HG03469 (cell line): Measurements from ENCODE around the gene ANKRD24.
"Not testable (repeated sequence)": the region's sequence is repeated elsewhere in the genome, so short reads cannot be mapped to it uniquely, and the experiment has no call there.

Experiments
- ATAC-seq: cut with Tn5 transposase; IDR thresholded peaks from one replicate; pipeline ENCODE4 v1.9.1; 2021; ENCODE audit warnings: mild to moderate bottlenecking, moderate library complexity, moderate number of reproducible peaks; ENCODE audit not compliant: unreplicated experiment

Gene ANKRD24

DNA sequence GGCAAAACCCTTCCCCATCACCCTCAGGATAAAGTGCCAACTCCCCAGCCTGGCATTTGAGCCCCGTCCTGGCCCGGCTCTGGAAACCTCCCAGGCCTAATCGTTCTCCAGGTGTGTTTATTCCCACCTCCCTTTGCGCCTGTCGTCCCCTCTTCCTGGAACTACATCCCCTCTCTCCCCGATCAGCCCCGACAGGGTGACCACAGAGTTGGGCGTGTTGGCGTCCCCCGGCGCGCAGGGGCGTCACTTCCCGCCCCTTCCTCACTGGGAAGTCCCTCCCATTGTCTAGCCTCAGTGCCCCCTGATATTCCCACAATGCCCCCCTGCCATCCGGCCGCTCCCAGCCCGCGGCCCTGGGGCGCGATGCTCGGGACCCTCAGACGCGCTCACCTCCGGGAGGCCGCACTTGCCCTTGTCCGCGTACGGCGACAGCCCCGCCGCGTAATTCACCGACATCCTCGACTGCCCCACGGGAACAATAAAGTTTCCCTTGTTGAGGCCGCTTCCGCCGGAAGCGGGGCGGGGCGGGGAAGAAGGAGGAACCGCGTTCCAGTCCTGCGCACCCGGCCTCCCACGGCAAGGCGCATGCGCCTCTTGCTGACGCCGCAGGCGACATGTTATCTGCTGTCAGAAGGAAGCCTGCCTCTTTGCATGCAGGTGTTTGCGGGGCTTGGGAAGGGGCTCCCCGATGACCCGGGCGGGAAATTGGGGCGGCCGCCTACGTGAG, at the start of gene ANKRD24, which contains the start of gene SIRT6:
TSS of gene ANKRD24 (plus strand) at position 606 of the 727 bp plus-strand sequence. CDS start 3,737 bp downstream, outside the sequence.
TSS of gene SIRT6 (minus strand) at position 480 of the 727 bp plus-strand sequence. CDS start at position 456, 24 bp downstream.
- ATAC-seq = peak; percentile 56

DNA sequence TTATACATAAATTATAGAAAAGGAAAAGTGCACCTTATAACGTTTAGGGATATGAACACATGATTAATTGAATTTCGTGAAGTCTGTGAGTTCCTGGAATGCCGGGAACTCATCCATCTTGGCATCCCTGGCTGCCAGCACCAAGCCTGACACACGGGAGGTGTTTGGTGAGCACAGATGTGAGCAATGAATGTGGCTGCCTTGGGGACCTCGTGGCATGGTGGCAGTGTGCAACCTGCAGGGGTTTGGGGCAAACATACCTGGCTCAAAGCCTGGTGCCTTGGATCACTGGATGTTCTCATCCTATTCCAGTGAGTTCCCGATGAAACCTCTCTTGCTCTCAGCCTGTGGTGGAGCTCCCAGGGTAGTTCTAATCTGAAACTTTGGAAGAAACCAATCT, 48.1 kb upstream of the ANKRD24 start:
- no peak for ATAC-seq

- not testable (repeated sequence) for ATAC-seq
Observed at GRCh38 chr19:4135386-4135785, 47.1 kb upstream of the ANKRD24 start.

DNA sequence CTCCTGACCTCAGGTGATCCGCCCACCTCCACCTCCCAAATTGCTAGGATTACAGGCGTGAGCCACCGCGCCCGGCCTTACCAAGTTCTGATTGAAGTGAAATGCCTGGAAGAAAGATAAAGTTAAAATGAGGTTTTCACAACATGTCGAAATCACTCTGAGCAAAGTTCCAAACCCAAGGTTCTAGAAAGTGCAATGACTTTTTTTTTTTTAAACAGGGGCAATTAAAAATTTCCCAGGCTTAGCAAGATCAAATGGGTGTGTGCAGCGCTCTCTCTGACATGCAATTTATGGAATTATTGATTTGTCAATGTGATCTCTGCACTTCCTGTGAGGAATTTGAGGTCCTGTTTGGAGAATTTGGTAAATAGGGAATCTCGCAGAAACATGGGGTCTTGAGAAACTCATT, 45.8 kb upstream of the ANKRD24 start:
- no peak for ATAC-seq

GRCh38 chr19:4138445-4138844, 44.0 kb upstream of the ANKRD24 start:
- no peak for ATAC-seq

DNA sequence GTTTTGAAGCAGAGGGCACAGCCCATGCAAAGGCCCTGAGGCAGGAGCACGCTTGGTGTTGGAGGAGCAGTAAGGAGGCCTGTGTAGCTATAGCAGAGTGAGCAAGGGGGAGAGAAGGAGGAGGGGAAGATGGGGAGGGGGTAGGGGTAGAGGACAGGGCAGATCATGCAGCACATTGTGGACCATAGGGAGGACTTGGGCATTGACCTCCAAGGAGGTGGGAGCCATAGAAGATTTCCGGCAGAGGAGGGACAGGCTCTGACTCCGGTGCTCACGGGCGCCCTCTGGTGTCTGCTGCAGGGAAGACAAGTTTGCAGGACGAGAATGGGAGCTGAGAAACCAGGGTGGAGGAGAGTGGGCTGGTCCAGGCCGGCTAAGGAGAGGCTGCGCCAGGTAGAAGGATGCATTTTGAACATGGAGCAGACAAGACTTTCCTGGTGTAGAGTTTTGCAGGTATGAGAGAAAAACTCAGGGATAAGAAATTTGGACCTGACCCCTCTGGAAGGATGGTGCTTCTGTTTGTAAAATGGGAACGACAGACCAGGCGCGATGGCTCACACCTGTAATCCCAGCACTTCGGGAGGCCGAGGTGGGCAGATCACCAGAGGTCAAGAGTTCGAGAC, 42.8 kb upstream of the ANKRD24 start:
- no peak for ATAC-seq

DNA sequence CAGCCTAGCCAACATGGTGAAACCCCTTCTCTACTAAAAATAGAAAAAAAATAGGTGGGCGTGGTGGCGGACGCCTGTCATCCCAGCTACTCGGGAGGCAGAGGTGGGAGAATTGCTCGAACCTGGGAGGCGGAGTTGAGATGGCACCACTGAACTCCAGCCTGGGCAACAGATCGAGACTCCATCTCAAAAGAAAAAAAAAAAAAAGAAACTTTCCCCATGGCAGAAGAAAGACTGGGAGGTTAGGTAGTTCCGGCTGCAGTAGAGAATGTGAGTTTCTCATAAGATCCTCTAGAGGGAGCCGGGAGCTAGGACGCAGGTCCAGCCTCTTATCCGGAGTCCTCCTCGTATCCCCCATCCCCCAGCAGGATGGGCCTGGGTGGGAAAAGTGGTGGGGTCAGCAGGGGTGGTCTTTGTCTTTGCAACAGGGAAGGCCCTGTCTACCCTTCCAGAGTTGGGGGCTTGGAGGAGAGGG, 42.2 kb upstream of the ANKRD24 start:
- ATAC-seq = no peak

DNA sequence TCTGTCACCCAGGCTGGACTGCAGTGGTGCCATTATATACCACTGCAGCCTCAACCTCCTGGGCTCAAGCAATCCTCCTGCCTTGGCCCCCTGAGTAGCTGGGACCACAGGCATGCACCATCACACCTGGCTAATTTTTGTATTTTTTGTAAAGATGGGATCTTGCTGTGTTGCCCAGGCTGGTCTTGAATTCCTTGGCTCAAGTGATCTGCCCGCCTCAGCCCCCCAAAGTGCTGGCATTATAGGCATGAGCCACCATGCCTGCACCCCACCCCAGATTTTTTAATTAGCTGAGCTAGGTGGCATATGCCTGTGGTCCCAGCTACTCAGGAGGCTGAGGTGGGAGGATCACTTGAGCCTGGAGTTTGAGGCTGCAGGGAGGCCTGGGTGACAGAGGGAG, 39.6 kb upstream of the ANKRD24 start:
- not testable (repeated sequence) for ATAC-seq

GRCh38 chr19:4144666-4145249, 37.7 kb upstream of the ANKRD24 start:
- ATAC-seq = no peak

DNA sequence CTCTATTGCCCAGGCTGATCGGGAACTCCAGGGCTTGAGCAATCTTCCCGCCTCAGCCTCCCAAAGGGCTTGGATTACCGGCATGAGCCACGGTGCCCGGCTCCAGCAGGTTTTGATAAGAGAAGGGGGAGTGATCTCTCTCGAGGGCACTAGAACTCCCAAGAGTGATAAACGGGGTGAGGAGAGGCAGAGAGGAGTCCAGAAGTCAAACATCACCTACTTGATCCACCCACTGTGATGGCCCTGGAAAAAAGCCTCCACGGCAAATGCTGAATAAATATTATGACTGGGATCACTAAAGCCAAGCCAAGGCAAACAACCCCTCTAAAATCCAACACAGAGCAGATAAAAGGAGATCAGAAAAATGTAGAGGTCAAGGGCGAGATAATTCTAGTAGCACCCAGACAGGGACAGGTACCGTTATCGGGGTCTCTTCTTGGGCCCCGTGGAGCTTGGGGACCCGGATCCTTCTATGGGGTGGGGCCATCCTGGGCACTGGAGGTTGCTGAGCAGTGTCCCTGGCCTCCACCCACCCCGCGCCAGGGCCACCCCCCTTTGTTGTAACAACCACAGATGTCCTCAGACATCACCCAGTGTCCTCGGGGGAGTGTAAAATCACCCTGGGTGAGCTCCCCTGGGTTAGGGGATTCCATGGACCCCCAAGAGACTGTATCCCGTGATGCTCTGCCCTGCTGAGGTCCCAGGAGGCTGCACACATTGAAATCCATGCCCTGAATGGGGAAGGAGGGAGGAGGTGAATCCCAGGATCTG, 32.8 kb upstream of the ANKRD24 start:
- no peak for ATAC-seq

DNA sequence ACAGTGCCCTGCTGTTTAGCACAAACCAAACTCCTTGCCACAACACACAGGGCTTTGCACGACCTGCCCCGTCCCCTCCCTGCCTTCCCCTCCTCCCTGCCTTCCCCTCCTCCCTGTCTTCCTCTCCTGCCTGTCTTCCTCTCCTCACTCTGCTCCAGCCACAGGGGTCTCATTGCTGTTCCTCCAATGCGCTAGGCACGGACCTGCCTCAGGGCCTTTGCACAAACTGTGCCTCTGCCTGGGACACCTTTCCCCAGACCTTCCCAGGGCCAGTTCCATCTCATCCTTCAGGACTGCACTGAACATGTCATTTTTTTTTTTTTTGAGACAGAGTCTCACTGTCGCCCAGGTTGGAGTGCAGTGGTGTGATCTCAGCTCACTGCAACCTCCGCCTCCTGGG, 30.9 kb upstream of the ANKRD24 start:
- ATAC-seq = no peak

DNA sequence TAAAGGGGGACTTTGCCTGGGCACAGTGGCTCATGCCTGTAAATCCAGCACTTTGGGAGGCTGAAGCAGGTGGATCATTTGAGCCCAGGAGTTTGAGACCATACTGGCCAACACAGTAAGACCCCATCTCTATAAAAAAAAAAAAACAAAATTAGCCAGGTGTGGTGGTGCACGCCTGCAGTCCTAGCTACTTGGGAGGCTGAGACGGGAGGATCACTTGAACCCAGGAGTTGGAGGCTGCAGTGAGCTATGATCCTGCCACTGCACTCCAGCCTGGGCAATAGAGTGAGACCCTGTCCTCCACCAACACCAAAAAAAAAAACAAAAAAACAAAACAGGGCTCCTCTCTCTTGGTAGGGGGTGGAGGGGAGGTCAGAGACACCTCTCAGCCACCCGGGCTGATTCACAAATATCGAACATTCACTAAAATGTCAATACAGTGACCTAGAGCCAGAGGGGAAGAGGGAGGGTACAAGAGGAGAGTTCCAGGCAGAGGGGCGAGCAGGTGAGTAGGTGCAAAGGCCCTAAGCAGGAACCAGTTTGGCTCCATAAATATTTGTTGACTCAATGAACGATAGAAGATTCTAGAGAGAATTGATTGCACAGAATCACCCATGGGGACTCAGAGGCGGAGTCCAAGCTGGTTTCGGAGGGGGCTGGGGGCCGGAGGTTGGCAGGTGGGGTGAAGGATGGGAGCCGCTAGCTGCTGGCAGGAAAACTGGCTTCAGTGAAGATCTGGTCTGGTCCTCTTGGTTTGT, 30.1 kb upstream of the ANKRD24 start:
- no peak for ATAC-seq

GRCh38 chr19:4154571-4155312, 27.7 kb upstream of the ANKRD24 start:
- ATAC-seq = no peak

- ATAC-seq = no peak
Observed at GRCh38 chr19:4157164-4157563, 25.3 kb upstream of the ANKRD24 start.

DNA sequence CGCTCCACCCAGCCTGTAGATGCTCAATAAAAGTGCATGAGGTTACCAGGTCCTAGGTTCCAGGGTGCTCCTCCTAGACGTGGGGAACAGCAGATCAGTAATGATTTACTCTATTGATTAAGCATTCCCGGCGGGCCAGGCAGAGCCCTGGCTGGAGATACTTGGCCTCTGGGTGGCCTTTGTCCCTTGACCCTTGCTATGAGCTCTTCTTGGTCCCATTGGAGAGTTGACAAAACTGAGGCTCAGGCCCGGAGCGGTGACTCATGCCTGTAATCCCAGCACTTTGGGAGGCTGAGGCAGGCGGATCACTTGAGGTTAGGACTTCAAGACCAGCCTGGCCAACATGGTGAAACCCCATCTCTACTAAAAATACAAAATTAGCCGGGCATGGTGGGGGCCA, 24.5 kb upstream of the ANKRD24 start:
- ATAC-seq = not testable (repeated sequence)

DNA sequence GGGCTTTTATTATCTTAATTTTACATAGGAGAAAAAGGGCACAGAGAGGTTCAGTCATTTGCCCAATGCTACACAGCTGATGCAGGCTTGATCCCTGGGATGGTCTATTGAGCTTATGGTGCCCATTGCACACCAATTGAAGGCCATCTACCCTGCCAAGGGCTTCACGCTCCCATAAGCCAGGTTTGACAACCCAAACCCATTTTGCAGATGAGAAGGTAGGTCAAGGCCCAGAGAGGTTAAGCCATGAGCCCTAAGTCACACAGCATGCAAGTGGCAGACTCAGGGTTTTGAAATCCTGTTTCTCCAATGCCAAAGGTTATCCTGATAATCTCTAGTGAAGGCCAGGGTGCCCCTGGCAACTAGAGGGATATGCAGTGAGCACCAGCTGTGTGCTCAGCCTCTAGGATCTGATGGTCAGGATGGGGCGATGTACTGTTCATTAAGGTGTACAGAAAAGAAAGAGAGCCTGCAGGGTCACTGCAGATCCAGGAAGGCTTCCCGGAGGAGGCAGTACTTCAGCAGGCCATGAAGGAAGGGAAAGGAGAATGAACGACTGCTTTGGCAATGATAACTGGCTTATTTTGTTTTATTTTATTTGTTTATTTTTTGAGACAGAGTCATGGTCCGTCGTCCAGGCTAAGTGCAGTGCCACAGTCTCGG, 20.9 kb upstream of the ANKRD24 start:
- ATAC-seq = no peak

GRCh38 chr19:4164262-4164661, 18.2 kb upstream of the ANKRD24 start:
- no peak for ATAC-seq

- ATAC-seq = no peak
Observed at GRCh38 chr19:4171676-4172075, 10.8 kb upstream of the ANKRD24 start.

DNA sequence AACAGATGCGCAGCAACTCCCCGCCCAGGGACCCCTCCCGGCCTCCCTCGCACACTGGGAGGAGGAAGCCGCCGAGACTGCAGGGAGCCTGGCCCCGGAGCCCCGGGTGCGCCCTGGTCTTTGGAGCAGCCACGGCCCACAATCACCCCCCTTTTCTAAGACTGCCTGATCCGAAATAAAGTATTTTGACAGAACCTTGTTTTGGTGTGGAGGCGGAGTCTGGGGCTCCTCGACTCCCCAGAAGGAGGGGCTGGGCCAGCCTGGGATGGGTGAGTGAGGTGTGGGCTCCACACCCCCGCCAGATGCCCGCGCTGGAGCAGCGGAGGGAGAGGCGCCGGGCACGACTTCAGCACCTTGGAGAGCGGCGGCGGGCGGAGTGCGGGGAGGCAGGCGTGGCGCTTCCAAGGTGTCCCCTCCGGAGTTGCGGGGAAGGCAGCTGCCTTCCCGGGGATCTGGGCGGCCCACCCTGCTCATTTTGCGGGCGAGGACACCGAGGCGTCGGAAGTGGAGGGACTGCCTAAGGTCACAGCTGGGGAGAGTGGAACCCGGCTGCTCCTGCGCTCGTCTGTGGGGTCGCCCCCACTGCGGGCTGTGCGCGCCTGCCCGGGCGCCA, 9.5 kb upstream of the ANKRD24 start:
- no peak for ATAC-seq
